SK-N-SH treated with all-trans-retinoic acid at 6 μM for 48 hours (cell line): ENCODE data around the gene ZNF180.

Source experiments
- ATAC-seq: fragments of 200-7000 bp; cut with Tn5 transposase; 3 replicates; pipeline ENCODE4 v1.9.1; 2020; ENCODE audit warnings: mild to moderate bottlenecking, moderate library complexity
- ARNTL ChIP-seq: fragments of 450-650 bp; formaldehyde crosslinking; IDR thresholded peaks from 2 replicates; pipeline ENCODE4 v1.5.0; 2020; ENCODE audit warnings: low read depth, mild to moderate bottlenecking, moderate library complexity, borderline replicate concordance
- BACH2 ChIP-seq: fragments of 250-450 bp; sonication (Bioruptor Pico); IDR thresholded peaks from 2 replicates; pipeline ENCODE4 v1.9.0; 2021; ENCODE audit warnings: mild to moderate bottlenecking, borderline replicate concordance
- CSDC2 ChIP-seq: fragments of 250-450 bp; sonication (Bioruptor Pico); IDR thresholded peaks from 2 replicates; pipeline ENCODE4 v1.5.0; 2020; ENCODE audit warnings: mild to moderate bottlenecking, moderate library complexity
- ESRRG ChIP-seq: fragments of 250-450 bp; sonication (Bioruptor Pico); IDR thresholded peaks from 2 replicates; pipeline ENCODE4 v1.6.1; 2021; ENCODE audit warnings: mild to moderate bottlenecking
- GLIS3 ChIP-seq: fragments of 250-450 bp; sonication (Bioruptor Pico); IDR thresholded peaks from 2 replicates; pipeline ENCODE4 v1.5.0; 2020; ENCODE audit warnings: mild to moderate bottlenecking, moderate library complexity
- ISL1 ChIP-seq: fragments of 250-450 bp; sonication (Bioruptor Pico); IDR thresholded peaks from 2 replicates; pipeline ENCODE4 v2.1.2; 2022; ENCODE audit warnings: mild to moderate bottlenecking, moderate library complexity
- OSR1 ChIP-seq: fragments of 250-450 bp; sonication (Bioruptor Pico); IDR thresholded peaks from 2 replicates; pipeline ENCODE4 v1.8.0; 2022; ENCODE audit warnings: moderate library complexity, mild to moderate bottlenecking, inconsistent platforms
- PATZ1 ChIP-seq: fragments of 250-450 bp; sonication (Bioruptor Pico); IDR thresholded peaks from 2 replicates; pipeline ENCODE4 v1.8.0; 2020; ENCODE audit warnings: mild to moderate bottlenecking, moderate library complexity, borderline replicate concordance
- POU6F1 ChIP-seq: fragments of 250-450 bp; sonication (Bioruptor Pico); IDR thresholded peaks from 2 replicates; pipeline ENCODE4 v1.8.0; 2021; ENCODE audit warnings: low read depth, mild to moderate bottlenecking, moderate library complexity, borderline replicate concordance
- PPARA ChIP-seq: fragments of 250-450 bp; sonication (Bioruptor Pico); IDR thresholded peaks from 2 replicates; pipeline ENCODE4 v1.5.0; 2020; ENCODE audit warnings: mild to moderate bottlenecking, borderline replicate concordance
- RARB ChIP-seq: fragments of 250-450 bp; sonication (Bioruptor Pico); IDR thresholded peaks from 2 replicates; pipeline ENCODE4 v1.8.0; 2021; ENCODE audit warnings: mild to moderate bottlenecking, moderate library complexity
- TCF4 ChIP-seq: fragments of 250-450 bp; sonication (Bioruptor Pico); IDR thresholded peaks from 2 replicates; pipeline ENCODE4 v1.8.0; 2021; ENCODE audit warnings: mild to moderate bottlenecking, moderate library complexity, borderline replicate concordance
- TOX ChIP-seq: fragments of 250-450 bp; sonication (Bioruptor Pico); IDR thresholded peaks from 2 replicates; pipeline ENCODE4 v1.8.0; 2021; ENCODE audit warnings: mild to moderate bottlenecking, moderate library complexity, borderline replicate concordance
- ZC3H10 ChIP-seq: fragments of 250-450 bp; sonication (Bioruptor Pico); IDR thresholded peaks from 2 replicates; pipeline ENCODE4 v1.5.1; 2021; ENCODE audit warnings: mild to moderate bottlenecking, moderate library complexity
- ZFP30 ChIP-seq: fragments of 450-650 bp; formaldehyde crosslinking; IDR thresholded peaks from 2 replicates; pipeline ENCODE4 v1.5.0; 2022; ENCODE audit warnings: mild to moderate bottlenecking, moderate library complexity
- ZNF565 ChIP-seq: fragments of 450-650 bp; formaldehyde crosslinking; conservative IDR thresholded peaks from 2 replicates; pipeline ENCODE4 v1.5.0; 2020; ENCODE audit warnings: low read depth, mild to moderate bottlenecking, moderate library complexity
- ZNF70 ChIP-seq: fragments of 450-650 bp; formaldehyde crosslinking; IDR thresholded peaks from 2 replicates; pipeline ENCODE4 v1.5.0; 2020; ENCODE audit warnings: mild to moderate bottlenecking, moderate library complexity
- ZNF8 ChIP-seq: fragments of 450-650 bp; formaldehyde crosslinking; IDR thresholded peaks from 2 replicates; pipeline ENCODE4 v1.5.0; 2020; ENCODE audit warnings: mild to moderate bottlenecking, moderate library complexity
- TF ChIP-seq, protein P1 (sequence below): fragments of 250-450 bp; sonication (Bioruptor Pico); IDR thresholded peaks from 2 replicates; pipeline ENCODE4 v1.5.1; 2021; ENCODE audit warnings: mild to moderate bottlenecking, moderate library complexity
- TF ChIP-seq, protein P2 (sequence below): fragments of 250-450 bp; sonication (Bioruptor Pico); IDR thresholded peaks from 2 replicates; pipeline ENCODE4 v1.5.1; 2020; ENCODE audit warnings: low read depth, mild to moderate bottlenecking, moderate library complexity

Gene ZNF180

DNA sequence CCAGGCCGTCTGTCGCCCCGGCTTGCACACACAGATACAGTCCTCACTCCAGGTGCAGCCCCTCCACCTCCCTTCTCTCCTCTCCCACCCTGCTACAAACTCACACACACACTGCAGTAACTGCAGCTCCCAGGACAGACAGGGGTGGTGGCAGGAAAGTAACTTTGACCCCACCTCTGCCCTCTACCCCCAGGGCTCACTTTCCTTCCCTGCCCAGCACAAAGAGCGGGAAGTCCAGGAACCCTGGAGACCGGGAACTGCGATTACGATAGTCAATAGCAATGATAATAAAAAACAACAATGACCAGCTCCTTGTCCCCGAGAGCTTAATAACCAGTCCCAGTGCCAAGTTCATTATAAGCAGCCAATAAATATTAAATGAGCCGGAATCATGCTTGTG lies 29.2 kb upstream of the ZNF180 start, which contains the start of gene CEACAM20:
CEACAM20 (minus strand) TSS at position 140 of the 400 bp plus-strand sequence. CDS start 166 bp downstream, outside the sequence.
- no peak for TF ChIP-seq ZC3H10 (CRISPR knock-in tag)
- TF ChIP-seq CSDC2 (CRISPR knock-in tag) = no peak
- TF ChIP-seq TOX (CRISPR knock-in tag) = no peak
- no peak for TF ChIP-seq BACH2
- no peak for TF ChIP-seq ARNTL (CRISPR knock-in tag)
- TF ChIP-seq, protein P1, sequence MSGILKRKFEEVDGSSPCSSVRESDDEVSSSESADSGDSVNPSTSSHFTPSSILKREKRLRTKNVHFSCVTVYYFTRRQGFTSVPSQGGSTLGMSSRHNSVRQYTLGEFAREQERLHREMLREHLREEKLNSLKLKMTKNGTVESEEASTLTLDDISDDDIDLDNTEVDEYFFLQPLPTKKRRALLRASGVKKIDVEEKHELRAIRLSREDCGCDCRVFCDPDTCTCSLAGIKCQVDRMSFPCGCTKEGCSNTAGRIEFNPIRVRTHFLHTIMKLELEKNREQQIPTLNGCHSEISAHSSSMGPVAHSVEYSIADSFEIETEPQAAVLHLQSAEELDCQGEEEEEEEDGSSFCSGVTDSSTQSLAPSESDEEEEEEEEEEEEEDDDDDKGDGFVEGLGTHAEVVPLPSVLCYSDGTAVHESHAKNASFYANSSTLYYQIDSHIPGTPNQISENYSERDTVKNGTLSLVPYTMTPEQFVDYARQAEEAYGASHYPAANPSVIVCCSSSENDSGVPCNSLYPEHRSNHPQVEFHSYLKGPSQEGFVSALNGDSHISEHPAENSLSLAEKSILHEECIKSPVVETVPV (CRISPR knock-in tag) = no peak
- TF ChIP-seq ISL1 (CRISPR knock-in tag) = no peak
- no peak for TF ChIP-seq OSR1
- TF ChIP-seq PATZ1 (CRISPR knock-in tag) = no peak
- TF ChIP-seq GLIS3 (CRISPR knock-in tag) = no peak
- no peak for TF ChIP-seq RARB (CRISPR knock-in tag)
- TF ChIP-seq ZNF8 (CRISPR knock-in tag) = no peak
- TF ChIP-seq, all 23 proteins: peak for 0
- no peak for ATAC-seq

DNA sequence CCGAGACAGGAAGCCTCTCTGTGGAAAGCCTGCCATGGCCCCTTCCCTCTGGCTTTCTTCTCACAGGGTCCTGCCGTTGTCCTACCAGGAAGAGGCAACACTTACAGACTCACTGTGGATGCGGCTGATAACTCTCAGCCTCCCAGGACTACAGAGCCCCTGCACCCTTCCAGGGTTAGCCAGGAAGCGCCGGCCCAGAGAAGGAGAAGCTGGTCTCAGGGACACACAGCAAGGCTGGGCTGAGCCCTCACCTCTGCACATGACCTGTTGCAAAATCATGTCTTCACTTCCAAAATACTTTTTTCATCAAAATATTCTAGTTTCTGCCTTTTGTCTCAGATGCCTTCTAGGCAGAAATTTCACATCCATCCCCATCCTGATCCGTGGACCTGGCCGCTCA lies 27.2 kb upstream of the ZNF180 start:
- TF ChIP-seq ESRRG (CRISPR knock-in tag) (no peak), BACH2 (no peak), TCF4 (CRISPR knock-in tag) (no peak), CSDC2 (CRISPR knock-in tag) (no peak), ZFP30 (CRISPR knock-in tag) (no peak), OSR1 (no peak), ZNF8 (CRISPR knock-in tag) (no peak), PATZ1 (CRISPR knock-in tag) (no peak), ZNF565 (CRISPR knock-in tag) (no peak), POU6F1 (no peak), ARNTL (CRISPR knock-in tag) (no peak), PPARA (CRISPR knock-in tag) (no peak), ZNF70 (CRISPR knock-in tag) (no peak)
- TF ChIP-seq, protein P2, sequence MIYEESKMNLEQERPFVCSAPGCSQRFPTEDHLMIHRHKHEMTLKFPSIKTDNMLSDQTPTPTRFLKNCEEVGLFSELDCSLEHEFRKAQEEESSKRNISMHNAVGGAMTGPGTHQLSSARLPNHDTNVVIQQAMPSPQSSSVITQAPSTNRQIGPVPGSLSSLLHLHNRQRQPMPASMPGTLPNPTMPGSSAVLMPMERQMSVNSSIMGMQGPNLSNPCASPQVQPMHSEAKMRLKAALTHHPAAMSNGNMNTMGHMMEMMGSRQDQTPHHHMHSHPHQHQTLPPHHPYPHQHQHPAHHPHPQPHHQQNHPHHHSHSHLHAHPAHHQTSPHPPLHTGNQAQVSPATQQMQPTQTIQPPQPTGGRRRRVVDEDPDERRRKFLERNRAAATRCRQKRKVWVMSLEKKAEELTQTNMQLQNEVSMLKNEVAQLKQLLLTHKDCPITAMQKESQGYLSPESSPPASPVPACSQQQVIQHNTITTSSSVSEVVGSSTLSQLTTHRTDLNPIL (CRISPR knock-in tag) = no peak
- TF ChIP-seq, protein P1 (CRISPR knock-in tag) = no peak
- TF ChIP-seq, all 23 proteins: peak for 0
- ATAC-seq = no peak
